Measurements from ENCODE around the gene TTLL9.

The TTLL9 gene

GRCh38 chr20:31879143-31879987 lies 8.9 kb downstream of the TTLL9 start:
- DNase-seq (ENCODE audit: low spot score) = peak; percentile 97

GRCh38 chr20:31881945-31882344 lies 11.5 kb downstream of the TTLL9 start:
- no peak for DNase-seq (ENCODE audit: low spot score)

- DNase-seq (ENCODE audit: low spot score) = no peak
Observed at GRCh38 chr20:31883829-31884228, 13.4 kb downstream of the TTLL9 start.

GRCh38 chr20:31890646-31891045 lies 20.2 kb downstream of the TTLL9 start:
- DNase-seq (ENCODE audit: low spot score) = no peak

- DNase-seq (ENCODE audit: low spot score) = peak; percentile 93
Observed at GRCh38 chr20:31894980-31895675, 24.7 kb downstream of the TTLL9 start.

GRCh38 chr20:31896049-31896448 lies 25.6 kb downstream of the TTLL9 start:
- DNase-seq (ENCODE audit: low spot score) = no peak

- DNase-seq (ENCODE audit: low spot score) = no peak
Observed at GRCh38 chr20:31897541-31897940, 27.1 kb downstream of the TTLL9 start.

- no peak for DNase-seq (ENCODE audit: low spot score)
Observed at GRCh38 chr20:31901615-31902014, 31.2 kb downstream of the TTLL9 start.

GRCh38 chr20:31903627-31904386 lies 33.4 kb downstream of the TTLL9 start:
- no peak for DNase-seq (ENCODE audit: low spot score)

- DNase-seq (ENCODE audit: low spot score) = no peak
Observed at GRCh38 chr20:31906001-31906400, 35.6 kb downstream of the TTLL9 start.

- no peak for DNase-seq (ENCODE audit: low spot score)
Observed at GRCh38 chr20:31907046-31907445, 36.6 kb downstream of the TTLL9 start.

- no peak for DNase-seq (ENCODE audit: low spot score)
Observed at GRCh38 chr20:31908016-31908415, 37.6 kb downstream of the TTLL9 start.

GRCh38 chr20:31908424-31908823 lies 38.0 kb downstream of the TTLL9 start:
- no peak for DNase-seq (ENCODE audit: low spot score)

- no peak for DNase-seq (ENCODE audit: low spot score)
Observed at GRCh38 chr20:31909253-31910070, 39.0 kb downstream of the TTLL9 start.

- DNase-seq (ENCODE audit: low spot score) = no peak
Observed at GRCh38 chr20:31910071-31910803, 39.8 kb downstream of the TTLL9 start.

- DNase-seq (ENCODE audit: low spot score) = no peak
Observed at GRCh38 chr20:31913431-31914157, 43.2 kb downstream of the TTLL9 start.

- no peak for DNase-seq (ENCODE audit: low spot score)
Observed at GRCh38 chr20:31914170-31914569, 43.7 kb downstream of the TTLL9 start.

- DNase-seq (ENCODE audit: low spot score) = no peak
Observed at GRCh38 chr20:31915491-31916280, 45.3 kb downstream of the TTLL9 start.

GRCh38 chr20:31916708-31917107 lies 46.3 kb downstream of the TTLL9 start:
- DNase-seq (ENCODE audit: low spot score) = no peak

All from NAMALWA (cell line).